NT2/D1 (cell line): ENCODE data around the gene TNS3.

Source experiments
- SUZ12 ChIP-seq: IDR thresholded peaks from 2 replicates; pipeline ENCODE4 v1.6.1; 2011; ENCODE audit not compliant: insufficient read length, insufficient read depth; ENCODE audit errors: extremely low read depth
- YY1 ChIP-seq: IDR thresholded peaks from 2 replicates; pipeline ENCODE4 v1.6.1; 2011; ENCODE audit not compliant: insufficient read length, insufficient read depth
- ZNF274 ChIP-seq: IDR thresholded peaks from 2 replicates; pipeline ENCODE4 v1.6.1; 2011; ENCODE audit warnings: mild to moderate bottlenecking, low read depth, low read length

DNA sequence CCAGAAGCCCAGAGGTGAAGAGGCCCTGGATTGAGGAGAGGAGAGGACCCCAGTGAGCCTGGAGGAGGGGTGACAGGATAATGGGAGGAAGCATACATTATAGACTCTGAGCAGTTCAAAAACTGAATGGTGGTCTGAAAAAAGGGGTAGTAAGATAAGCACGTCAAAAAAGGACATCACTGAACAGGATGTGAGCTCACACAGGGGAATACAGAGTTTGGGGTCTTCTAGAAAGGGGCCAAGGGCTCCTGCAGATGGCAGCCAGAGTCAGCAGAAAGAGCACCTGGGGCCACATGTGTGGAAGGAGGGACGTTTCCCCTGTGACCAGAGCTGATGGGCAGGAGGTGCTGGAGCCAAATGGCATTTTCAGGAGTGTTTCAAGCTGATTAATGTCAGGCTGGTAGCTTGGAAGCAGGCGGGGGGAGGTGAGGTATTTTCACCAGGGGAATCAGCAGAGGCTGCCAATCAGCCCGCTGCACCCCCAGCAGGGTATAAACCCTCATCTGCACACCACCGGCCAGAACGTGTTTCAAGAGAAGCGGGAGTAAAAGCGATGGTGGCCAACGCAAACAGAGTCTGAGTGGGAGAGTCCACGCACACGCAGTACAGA lies 85.8 kb downstream of the TNS3 start:
- TF ChIP-seq SUZ12 (no peak), ZNF274 (no peak), YY1 (no peak)
